IPS DF 4.7 (cell line): ENCODE measurements around the gene TNS2.
"Not testable (repeated sequence)": the region's sequence is repeated elsewhere in the genome, so short reads cannot be mapped to it uniquely, and the experiment has no call there.

Experiments
- DNase-seq: peaks from one replicate; pipeline ENCODE4 v3.0.0-alpha.2; 2013; ENCODE audit warnings: low spot score; ENCODE audit errors: extremely low read depth

TNS2 gene, protein sequence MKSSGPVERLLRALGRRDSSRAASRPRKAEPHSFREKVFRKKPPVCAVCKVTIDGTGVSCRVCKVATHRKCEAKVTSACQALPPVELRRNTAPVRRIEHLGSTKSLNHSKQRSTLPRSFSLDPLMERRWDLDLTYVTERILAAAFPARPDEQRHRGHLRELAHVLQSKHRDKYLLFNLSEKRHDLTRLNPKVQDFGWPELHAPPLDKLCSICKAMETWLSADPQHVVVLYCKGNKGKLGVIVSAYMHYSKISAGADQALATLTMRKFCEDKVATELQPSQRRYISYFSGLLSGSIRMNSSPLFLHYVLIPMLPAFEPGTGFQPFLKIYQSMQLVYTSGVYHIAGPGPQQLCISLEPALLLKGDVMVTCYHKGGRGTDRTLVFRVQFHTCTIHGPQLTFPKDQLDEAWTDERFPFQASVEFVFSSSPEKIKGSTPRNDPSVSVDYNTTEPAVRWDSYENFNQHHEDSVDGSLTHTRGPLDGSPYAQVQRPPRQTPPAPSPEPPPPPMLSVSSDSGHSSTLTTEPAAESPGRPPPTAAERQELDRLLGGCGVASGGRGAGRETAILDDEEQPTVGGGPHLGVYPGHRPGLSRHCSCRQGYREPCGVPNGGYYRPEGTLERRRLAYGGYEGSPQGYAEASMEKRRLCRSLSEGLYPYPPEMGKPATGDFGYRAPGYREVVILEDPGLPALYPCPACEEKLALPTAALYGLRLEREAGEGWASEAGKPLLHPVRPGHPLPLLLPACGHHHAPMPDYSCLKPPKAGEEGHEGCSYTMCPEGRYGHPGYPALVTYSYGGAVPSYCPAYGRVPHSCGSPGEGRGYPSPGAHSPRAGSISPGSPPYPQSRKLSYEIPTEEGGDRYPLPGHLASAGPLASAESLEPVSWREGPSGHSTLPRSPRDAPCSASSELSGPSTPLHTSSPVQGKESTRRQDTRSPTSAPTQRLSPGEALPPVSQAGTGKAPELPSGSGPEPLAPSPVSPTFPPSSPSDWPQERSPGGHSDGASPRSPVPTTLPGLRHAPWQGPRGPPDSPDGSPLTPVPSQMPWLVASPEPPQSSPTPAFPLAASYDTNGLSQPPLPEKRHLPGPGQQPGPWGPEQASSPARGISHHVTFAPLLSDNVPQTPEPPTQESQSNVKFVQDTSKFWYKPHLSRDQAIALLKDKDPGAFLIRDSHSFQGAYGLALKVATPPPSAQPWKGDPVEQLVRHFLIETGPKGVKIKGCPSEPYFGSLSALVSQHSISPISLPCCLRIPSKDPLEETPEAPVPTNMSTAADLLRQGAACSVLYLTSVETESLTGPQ (N-terminal part only)

DNA sequence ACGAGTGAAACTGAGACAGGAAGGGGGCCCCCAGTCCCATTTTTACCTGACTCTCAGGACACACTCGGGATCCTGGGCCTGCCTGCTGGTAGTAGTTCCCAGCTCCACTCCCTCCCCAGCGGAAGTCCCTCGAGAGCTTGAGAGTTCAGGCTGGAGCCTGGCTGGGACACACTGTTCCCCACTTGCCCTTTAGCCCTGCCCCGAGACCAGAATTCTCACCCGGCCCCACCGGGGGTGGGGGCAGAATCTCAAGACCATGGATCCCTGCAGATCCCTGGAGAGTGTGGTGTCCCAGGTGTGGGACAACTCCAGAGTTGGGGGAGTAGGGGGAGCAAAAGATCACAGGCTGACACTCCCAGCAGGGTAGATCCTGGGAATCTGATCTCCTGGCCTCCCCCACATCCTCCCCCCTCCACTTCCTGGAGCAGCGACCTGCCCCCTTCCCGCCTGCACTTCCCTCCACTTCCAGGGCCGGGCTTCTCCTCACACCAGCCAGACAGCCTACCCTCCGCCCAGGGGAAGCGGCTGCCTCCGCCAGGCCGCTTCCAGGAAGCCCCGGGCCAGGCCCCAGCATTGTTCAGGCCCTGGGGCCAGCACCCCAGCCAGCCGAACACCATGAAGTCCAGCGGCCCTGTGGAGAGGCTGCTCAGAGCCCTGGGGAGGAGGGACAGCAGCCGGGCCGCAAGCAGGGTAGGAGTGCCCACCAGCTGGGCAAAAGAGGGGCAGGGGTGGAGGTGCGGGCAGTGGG lies at the start of gene TNS2:
TSS of gene TNS2 (plus strand) at position 495 of the 748 bp plus-strand sequence. CDS start at position 616, 121 bp downstream.
- DNase-seq: no peak

DNA sequence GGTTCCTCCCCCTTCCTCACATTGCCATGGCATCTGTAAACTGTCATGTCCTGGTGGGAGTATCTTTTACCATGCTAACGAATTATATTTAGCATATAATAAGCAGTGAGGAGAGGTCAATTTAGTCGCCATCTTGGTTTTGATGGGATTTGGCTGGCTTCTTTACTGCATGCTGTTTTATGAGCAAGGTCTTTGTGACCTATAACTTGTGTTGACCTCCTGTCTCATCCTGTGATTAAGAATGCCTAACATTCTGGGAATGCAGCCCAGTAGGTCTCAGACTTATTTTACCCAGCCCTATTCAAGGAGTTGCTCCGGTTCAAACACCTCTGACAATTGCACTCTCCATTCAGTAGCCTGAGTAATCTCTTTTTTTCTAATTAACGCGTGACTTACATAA lies 45.7 kb upstream of the TNS2 start:
- no peak for DNase-seq

DNA sequence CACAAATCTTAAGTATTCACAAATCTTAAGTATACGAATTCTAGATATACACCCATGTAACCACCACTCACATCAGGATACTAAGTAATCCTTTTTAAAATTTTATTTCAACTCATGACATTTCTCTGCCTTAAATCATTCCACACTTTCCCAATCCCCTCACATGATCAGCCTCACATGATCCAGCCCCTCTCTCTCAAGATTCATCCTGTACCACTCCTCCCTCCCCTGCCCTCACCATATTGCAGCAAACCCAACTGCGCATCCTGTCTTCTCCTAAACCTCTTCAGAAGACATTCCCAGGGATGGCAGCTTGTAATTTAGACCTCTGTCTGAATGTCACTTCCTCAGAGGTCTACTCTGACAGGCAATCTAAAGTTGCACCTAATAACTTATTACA lies 45.3 kb upstream of the TNS2 start:
- no peak for DNase-seq

DNA sequence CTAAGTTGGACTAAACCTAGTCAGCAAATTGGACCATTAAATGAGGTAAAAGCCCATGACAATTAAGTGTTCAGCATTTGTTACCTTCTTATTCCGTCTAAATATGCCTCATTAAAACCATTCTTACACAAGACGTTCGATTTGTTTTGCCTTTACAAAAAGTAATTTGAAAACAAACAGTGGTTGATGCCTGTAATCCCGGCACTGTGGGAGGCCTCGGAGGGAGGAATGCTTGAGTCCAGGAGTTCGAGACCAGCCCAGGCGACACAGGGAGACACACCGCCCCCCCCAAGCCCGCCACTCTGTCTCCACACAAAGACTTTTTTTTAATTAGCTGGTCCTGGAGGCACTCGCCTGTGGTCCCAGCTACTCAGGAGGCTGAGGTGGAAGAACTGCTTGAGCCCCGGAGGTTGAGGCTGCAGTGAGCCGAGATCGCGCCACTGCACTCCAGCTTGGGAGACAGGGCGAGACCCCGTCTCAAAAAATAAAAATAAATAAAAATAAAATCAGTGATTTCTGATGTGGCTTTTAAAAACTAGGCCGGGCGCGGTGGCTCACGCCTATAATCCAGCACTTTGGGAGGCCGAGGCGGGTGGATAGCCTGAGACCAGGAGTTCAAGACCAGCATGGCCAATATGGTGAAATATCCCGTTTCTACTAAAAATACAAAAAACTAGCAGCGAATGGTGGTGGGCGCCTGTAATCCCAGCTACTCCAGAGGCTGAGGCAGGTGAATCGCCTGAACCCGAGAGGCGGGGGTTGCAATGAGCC lies 44.5 kb upstream of the TNS2 start:
- no peak for DNase-seq

DNA sequence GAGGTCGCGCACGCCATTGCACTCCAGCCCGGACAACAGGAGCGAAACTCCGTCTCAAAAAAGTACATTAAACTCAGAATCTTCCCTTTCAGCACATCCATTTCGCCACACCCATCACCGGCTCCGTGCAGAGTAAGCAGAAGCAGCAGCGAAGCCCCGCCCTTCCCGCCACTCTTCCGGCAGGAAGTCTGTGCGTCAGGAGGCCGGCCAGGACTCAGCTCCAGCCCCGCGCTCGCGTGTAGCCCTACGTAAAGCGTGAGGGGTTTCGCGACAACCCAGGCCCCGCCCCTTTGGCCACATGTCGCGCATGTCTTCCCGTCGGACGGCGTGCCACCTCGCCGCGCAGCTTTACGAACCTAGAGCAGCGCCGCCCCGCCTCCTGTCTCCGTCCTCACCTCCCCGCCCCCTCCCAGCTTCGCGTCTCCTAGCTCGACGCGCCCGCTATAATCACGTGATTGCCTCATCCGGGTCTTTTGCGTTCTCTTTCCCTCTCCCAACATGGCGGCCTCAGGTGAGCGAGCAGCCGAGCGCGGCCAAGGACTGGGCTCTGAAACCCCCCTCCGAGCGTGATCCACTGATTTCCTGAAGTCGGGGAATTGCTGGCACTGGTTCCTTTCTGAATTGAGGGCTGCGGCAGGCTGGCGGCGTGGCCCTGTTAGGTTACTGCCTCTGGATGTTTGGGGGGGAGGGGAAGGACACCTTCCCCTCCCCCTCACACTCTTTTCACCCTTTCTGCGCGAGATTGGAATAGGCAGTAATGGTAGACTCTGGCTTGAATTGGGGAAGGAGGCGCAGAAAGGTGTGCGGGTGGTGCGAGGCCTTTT lies 43.7 kb upstream of the TNS2 start, which contains the start of gene EIF4B:
TSS of gene EIF4B (plus strand) at position 471 of the 824 bp plus-strand sequence. CDS start at position 499, 28 bp downstream.
- peak; percentile 96 for DNase-seq

DNA sequence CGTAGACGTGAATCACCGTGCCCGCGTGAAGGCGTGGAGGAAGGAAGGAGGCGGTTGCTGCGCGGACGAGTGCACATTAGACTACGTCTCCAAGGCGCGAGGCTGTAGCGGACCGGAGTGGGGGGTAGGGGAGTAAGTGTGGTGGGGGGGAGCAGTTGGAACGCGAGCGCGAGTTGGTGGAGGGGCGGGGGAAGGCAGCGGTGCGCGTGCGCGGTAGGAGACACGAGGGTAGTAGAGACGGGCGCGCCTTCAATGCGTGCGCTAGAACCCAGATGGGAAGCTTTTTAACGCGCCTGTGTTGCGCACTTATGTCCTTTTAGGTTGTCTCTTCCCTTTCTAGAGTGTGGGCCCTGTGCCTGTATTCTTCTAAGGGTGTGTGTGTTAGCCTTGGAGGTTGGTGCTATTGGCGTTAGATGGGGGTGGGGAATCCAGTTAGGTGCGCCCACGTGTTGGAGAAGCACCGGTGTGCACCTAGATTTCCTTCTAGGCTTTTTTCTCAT lies 43.0 kb upstream of the TNS2 start:
- DNase-seq: no peak

DNA sequence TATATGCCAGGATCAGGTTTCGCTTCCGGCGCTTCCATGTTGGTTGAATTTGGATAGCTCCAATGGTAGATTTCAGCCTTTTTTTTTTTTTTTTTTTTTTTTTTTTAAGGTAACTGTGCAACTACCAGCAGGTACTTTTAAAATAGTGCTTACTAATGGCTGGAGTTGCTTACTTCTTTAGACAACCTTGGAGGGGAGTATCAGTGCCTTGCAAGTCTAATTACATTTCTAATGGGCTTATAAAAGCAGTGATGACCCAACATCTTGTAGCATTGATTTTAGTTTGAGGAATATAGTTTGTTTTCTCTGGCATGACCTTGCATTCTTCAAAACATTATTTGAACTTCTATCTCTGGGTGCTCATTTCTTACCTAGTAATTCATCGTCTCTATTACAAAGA lies 42.5 kb upstream of the TNS2 start:
- no peak for DNase-seq

DNA sequence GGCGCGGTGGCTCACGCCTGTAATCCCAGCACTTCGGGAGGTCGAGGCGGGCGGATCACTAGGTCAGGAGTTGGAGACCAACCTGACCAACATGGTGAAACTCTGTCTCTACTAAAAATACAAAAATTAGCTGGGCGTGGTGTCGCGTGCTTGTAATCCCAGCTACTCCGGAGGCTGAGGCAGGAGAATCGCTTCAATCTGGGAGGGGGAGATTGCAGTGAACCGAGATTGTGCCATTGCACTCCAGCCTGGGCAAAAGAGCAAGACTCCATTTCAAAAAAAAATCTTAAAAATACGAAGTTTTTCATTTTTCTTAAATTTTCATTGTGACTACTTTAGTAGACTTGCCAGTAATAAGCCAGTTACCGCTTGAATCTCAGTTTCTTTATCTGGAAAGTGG lies 41.1 kb upstream of the TNS2 start:
- not testable (repeated sequence) for DNase-seq

DNA sequence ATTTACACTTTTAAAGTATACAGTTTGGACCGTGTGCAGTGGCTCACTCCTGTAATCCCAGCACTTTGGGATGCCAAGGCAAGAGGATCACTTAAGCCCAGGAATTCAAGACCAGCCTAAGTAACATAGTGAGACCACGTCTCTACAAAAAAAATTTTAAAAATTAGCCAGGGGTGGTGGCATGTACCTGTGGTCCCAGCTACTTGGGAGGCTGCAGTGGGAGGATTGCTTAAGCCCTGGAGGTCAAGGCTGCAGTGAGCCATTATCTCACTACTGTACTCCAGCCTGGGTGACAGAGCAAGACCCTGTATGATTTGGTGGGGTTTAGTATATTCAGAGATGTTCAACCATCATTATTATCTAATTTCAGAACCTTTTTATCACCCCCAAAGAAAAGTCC lies 38.9 kb upstream of the TNS2 start:
- no peak for DNase-seq

DNA sequence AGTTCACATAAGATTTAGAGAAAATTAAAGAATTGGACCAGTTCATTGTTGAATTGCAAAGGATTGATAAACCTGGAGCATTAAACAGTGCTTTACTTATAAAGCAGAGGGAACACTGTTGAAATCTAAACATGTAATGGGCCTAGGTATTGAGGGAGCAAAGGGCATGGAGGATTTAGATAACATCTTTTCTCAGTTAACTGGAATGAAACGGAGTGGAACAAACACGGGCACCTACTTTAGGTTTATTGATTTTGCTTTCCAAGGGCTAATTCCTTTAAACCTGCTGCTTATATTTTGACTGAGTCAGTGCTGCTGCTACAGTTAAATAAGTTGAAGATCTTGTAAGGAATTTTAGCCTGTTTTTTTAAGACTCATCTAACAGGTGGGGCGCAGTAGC lies 38.0 kb upstream of the TNS2 start:
- no peak for DNase-seq

DNA sequence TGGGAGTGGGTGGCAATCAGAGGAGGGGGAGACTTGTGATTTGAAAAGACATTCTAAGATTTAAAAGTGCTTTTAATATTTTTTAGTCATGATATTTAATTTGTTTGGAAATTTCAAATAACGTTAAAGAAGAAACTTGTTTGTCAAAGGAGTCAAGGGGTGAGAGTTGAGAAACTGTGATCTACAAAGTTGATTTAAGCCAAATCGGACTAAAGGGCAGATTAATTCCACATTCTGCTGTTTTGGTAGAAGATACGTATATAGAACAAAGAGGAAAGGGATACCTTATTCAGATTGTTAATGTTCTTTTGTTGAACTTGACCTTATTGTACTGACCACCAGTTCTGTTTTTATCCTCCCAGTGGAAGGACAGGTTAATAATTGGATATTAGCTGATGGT lies 36.9 kb upstream of the TNS2 start:
- DNase-seq: no peak

DNA sequence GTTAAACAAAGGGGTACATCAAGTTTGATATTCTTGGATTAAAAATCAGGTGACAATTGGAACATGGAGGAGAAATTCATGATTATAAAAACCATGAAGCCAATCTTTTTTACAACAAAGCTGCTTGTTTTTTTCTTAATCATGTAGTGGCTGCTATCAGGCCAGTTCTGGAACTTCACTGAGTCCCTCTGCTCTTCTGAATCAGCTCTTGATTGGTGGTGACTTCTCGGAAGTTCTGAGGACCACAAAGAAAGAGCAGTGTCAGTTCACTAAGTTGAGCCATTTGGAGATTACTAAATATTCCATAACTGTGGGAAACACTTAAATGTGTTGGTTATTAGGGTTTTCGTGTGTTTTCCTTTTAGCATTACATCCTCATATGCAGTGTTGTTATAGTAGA lies 35.2 kb upstream of the TNS2 start:
- no peak for DNase-seq

DNA sequence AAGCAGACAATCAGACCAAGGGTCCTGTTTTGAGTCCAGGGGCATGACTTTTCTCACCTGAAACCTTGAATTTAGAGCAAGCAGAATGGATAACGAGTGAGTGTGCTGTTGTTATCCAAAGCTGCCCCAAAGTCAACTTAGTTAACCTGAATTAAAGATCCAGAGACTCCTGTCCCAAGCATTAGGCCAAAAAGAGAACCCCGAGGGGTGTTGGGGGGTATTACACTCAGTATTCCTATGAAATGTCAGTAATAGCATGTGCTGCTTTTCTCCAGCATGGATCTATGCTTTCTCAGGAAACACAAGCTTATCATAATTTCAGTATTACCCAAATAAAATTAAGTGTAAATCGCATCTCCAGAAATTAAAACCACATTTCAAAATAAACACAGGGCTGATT lies 24.6 kb upstream of the TNS2 start:
- no peak for DNase-seq

DNA sequence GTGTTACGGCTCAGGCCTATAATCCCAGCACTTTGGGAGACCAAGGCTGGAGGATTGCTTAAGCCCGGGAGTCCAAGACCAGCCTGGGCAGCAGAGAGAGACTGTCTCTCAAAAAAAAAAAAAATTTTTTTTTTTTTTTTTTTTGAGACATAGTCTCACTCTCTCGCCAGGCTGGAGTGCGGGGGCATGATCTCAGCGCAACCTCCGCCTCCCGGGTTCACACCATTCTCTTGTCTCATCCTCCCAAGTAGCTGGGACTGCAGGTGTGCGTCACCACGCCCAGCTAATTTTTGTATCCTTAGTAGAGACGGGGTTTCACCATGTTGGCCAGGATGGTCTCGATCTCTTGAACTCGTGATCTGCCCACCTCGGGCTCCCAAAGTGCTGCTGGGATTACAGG lies 22.9 kb upstream of the TNS2 start:
- not testable (repeated sequence) for DNase-seq

DNA sequence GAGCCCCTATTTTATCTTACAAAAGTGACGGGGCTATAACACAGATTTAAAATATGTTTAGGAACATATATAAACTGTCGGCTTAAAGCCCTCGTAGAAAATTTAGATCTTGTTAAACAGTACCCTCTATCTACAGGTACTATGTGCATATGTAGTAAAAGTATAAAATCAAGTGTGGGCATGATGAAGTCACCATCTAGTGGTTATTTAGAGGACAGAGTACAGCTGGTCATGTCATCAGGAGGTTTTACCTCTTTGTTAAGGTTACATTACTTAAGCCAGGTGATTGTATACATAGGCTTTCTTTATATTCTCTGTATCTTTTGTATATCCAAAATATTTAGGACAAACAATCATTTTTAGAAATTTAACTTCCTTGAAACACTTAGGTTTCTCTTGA lies 18.2 kb upstream of the TNS2 start:
- no peak for DNase-seq

DNA sequence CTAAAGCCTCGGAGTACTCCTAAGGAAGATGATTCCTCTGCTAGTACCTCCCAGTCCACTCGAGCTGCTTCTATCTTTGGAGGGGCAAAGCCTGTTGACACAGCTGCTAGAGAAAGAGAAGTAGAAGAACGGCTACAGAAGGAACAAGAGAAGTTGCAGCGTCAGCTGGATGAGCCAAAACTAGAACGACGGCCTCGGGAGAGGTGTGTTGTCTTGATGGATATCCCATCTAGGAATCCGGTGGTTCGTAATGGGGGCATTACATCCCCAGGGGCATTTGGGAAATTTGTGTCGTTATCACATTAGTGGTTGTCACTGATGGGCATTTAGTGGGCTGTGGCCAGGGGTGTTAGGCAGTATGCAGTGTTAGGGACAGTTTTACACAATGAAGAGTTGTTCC lies 16.0 kb upstream of the TNS2 start:
- DNase-seq: not testable (repeated sequence)

DNA sequence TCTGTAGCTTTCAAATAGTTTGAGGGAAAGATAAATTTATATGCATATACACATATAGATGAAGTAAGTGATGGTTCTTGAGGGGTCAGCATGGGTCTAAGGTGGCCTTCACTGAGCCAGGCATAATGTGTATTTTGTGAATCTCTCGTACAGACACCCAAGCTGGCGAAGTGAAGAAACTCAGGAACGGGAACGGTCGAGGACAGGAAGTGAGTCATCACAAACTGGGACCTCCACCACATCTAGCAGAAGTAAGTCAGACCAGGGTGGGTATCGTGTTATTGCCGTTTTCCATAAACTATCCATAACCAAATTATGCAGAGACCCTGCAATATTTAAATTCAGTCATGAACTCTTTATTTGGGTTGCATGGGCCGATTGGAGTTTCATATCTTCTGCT lies 15.4 kb upstream of the TNS2 start:
- no peak for DNase-seq

DNA sequence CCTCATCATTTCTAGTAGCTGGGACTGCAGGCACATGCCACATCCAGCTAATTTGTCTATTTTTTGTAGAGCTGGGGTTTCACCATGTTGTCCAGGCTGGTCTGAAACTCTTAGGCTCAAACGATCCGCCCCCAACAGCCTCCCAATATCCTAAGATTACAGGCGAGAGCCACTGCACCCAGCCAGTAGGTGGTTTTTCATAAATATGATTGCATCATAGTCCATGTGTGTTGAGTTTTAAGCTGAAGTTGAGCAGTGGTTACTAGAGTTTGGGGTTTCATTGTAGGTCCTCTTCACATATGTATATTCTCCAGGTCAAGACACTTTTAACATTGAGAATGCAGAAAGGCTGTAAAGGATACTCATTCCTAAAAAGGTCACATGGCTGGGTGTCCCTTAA lies 13.1 kb upstream of the TNS2 start:
- no peak for DNase-seq

DNA sequence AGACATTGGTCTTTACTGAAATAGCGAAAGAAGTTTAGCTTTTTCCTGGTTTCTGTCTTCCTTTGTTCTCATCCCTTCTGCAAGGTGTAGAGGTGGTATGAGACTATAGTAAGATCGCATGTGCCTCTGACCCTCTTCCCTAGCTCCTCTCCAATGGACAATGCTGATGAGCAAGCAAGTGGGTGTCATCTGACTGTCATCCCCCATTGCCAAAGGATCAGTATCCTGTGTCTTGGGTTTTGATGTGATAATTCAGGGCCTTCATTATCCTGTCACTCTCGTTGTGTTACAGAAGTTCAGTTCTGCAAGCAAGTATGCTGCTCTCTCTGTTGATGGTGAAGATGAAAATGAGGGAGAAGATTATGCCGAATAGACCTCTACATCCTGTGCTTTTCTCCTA lies 10.0 kb upstream of the TNS2 start:
- DNase-seq: no peak
